Prostate gland (tissue), 2 donors: ENCODE results near the gene SLC5A10. TPM values are rescaled to one million over a fixed set of nuclear protein-coding genes. Genes with fewer than 3 reads are reported as not detected.

Experiments
- DNase-seq: peaks from one replicate; pipeline ENCODE4 v3.0.0-alpha.2; 2019; ENCODE audit warnings: low spot score
- H3K27ac ChIP-seq, 2 donors: fragments of 200-600 bp; sonication (generic); 2 replicates each; pipeline ENCODE4 v1.5.1; 2017 to 2019
- H3K27me3 ChIP-seq: fragments of 200-600 bp; sonication (generic); replicated peaks from 2 replicates; pipeline ENCODE4 v1.5.1; 2019; ENCODE audit not compliant: insufficient read depth
- H3K36me3 ChIP-seq, 2 donors: fragments of 200-600 bp; sonication (generic); 1 replicate in 1 of 2; 2 replicates in 1 of 2; pipeline versions ENCODE4 v1.5.1 to v1.8.1; 2017 to 2019
- H3K4me1 ChIP-seq: fragments of 200-600 bp; sonication (generic); replicated peaks from 2 replicates; pipeline ENCODE4 v1.5.1; 2019
- H3K4me3 ChIP-seq, 2 donors: fragments of 200-600 bp; sonication (generic); 2 replicates each; pipeline ENCODE4 v1.5.1; 2017 to 2019
- H3K9me3 ChIP-seq: fragments of 200-600 bp; sonication (generic); 2 replicates; pipeline ENCODE4 v1.5.1; 2017
- CTCF ChIP-seq, 4 experiments: fragments of 200-600 bp in 2 of 4; fragments of 450-650 bp in 2 of 4; sonication (generic) in 2 of 4; IDR thresholded peaks; 1 replicate in 3 of 4; 2 replicates in 1 of 4; pipeline ENCODE4 v1.5.1; 2016 to 2019; ENCODE audit warnings: antibody characterized with exemption in 4 of 4, mild to moderate bottlenecking in 2 of 4, moderate library complexity in 2 of 4
- POLR2A ChIP-seq: fragments of 450-650 bp; IDR thresholded peaks from one replicate; pipeline ENCODE4 v1.6.1; 2016; ENCODE audit warnings: antibody characterized with exemption, mild to moderate bottlenecking
- POLR2AphosphoS5 ChIP-seq: sonication (generic); formaldehyde crosslinking; IDR thresholded peaks from one replicate; pipeline ENCODE4 v1.6.1; 2017; ENCODE audit warnings: antibody characterized with exemption
- WGBS: methylation state at CpG from one replicate; pipeline ENCODE4 v1.1.5; 2018; 5-methylcytosine and 5-hydroxymethylcytosine counted together
- intact Hi-C: fragments of 100-400 bp; cut with DNase I; formaldehyde crosslinking; loops from one replicate; pipeline ENCODE4 v1.14.2; 2022
- total RNA-seq, 2 donors: library from RNA; depleted of rRNA; stranded (reverse); fragments of >200 nt; gene quantifications; one replicate each; pipeline ENCODE4 v1.1.0, GENCODE V29; 2016

The SLC5A10 gene
- total RNA-seq, 2 donors from 2014 or later = not detected

- Histone ChIP-seq H3K4me1 (no peaks in the 10 kb centered on the region), H3K9me3 (no peaks in the 10 kb centered on the region), H3K36me3 (no peaks in the 10 kb centered on the region), H3K4me3 (no peak overlapping the region), H3K27ac (no peak overlapping the region), H3K27me3 (no peaks in the 10 kb centered on the region)
- no peak for DNase-seq
- intact Hi-C loops = loop anchor here (5.0 kb wide), 1 partner anchor 38 kb away; no protein-coding TSS in a partner anchor
- TF ChIP-seq POLR2AphosphoS5 = no peak
- TF ChIP-seq POLR2A = no peak
- no peak for TF ChIP-seq CTCF (IDR thresholded peaks at IDR 0.05)
- WGBS = 60% methylated on average over 6 of the region's 6 CpGs
Observed at GRCh38 chr17:18999911-19000310, 47.9 kb downstream of the SLC5A10 start.

- no peak for TF ChIP-seq POLR2A
- TF ChIP-seq CTCF (IDR thresholded peaks at IDR 0.05) = no peak
- no peak for TF ChIP-seq POLR2AphosphoS5
- H3K27ac ChIP-seq = no peak overlapping the region
- H3K4me1 ChIP-seq = no peaks in the 10 kb centered on the region
- intact Hi-C loops = loop anchor here (5.0 kb wide), 1 partner anchor 38 kb away; no protein-coding TSS in a partner anchor
- no peaks in the 10 kb centered on the region for H3K36me3 ChIP-seq
- H3K4me3 ChIP-seq = no peak overlapping the region
- no peak for DNase-seq
- H3K27me3 ChIP-seq = no peaks in the 10 kb centered on the region
- H3K9me3 ChIP-seq = no peaks in the 10 kb centered on the region
- 66% methylated on average over 17 of the region's 17 CpGs for WGBS
Observed at GRCh38 chr17:19000531-19001325, 48.8 kb downstream of the SLC5A10 start.

- no peaks in the 10 kb centered on the region for H3K9me3 ChIP-seq
- WGBS = 87% methylated on average over 7 of the region's 7 CpGs
- TF ChIP-seq POLR2A (no peak), CTCF (IDR thresholded peaks at IDR 0.05) (no peak), POLR2AphosphoS5 (no peak)
- no peak for DNase-seq
- H3K27me3 ChIP-seq = no peaks in the 10 kb centered on the region
- no peaks in the 10 kb centered on the region for H3K36me3 ChIP-seq
- H3K4me1 ChIP-seq = no peaks in the 10 kb centered on the region
- no peak overlapping the region for H3K4me3 ChIP-seq
- no peak overlapping the region for H3K27ac ChIP-seq
- intact Hi-C loops = loop anchor here (5.0 kb wide), 1 partner anchor 40 kb away; no protein-coding TSS in a partner anchor
Observed at GRCh38 chr17:19001907-19002590, 50.1 kb downstream of the SLC5A10 start.

DNA sequence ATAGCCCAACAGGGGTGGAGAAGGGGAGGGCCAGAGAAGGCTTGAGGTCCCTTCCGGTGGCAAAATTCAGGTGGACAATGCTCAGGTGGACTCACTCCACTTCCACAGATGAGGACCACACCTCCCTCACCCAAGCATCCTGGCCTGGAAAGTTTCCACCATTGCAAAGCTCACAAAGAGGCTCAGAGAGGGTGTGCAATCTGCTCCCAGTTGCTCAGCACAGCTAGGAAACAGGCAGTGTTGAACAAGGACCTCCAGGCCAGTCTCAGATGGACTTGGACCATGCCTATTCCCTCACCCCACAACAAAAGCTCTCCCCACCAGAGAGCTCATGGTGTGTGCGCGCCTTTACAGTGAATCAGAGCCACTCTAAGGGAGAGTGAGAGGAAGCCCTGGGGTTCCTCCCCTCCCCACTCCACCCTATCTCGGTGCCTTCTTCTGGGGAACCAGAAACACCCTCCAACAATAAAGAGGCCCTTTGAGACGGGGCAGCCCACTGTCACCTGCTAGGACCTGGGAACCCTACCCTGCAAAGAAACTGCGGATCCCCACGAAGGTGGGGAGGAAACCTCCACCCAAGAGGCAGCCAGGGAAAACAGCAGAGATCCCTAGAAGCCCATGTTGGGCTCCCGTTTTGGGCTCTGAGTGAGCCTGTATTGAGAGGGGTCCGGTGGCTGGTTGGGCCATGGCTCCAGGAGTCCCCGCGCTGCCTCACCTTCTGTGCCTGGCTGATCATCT, 51.0 kb downstream of the SLC5A10 start:
- Histone ChIP-seq H3K27ac (no peak overlapping the region), H3K36me3 (no peaks in the 10 kb centered on the region), H3K4me1 (no peaks in the 10 kb centered on the region), H3K27me3 (no peaks in the 10 kb centered on the region), H3K9me3 (no peaks in the 10 kb centered on the region), H3K4me3 (no peak overlapping the region)
- intact Hi-C loops = loop anchor here (5.0 kb wide), 1 partner anchor 41 kb away; no protein-coding TSS in a partner anchor
- 89% methylated on average over 11 of the region's 11 CpGs for WGBS
- no peak for DNase-seq
- TF ChIP-seq POLR2A (no peak), CTCF (IDR thresholded peaks at IDR 0.05) (no peak), POLR2AphosphoS5 (no peak)
